Measurements from ENCODE around the gene CIROP.

- TF ChIP-seq CTCF (IDR thresholded peaks at IDR 0.05; ENCODE audit: low read depth, low read length): peak; percentile 64
- no peak for TF ChIP-seq EZH2phosphoT487 (IDR thresholded peaks at IDR 0.05; ENCODE audit: low read depth)
Observed at GRCh38 chr14:23056145-23056955, 48.4 kb downstream of the CIROP start.

All from OCI-LY3 (cell line).